GM21447 (cell line): ENCODE results near the gene MED29.

Experiments used
- ATAC-seq: cut with Tn5 transposase; IDR thresholded peaks from one replicate; pipeline ENCODE4 v1.9.1; 2021; ENCODE audit not compliant: unreplicated experiment

Gene MED29

GRCh38 chr19:39390751-39391437, at the start of gene MED29, which contains the start of gene PAF1:
Gene MED29 (plus strand): TSS chr19:39391378. CDS start chr19:39391423, 45 bp downstream.
Gene PAF1 (minus strand): TSS chr19:39391106. CDS start chr19:39390864, 242 bp downstream.
- ATAC-seq, result peak; percentile 92

DNA sequence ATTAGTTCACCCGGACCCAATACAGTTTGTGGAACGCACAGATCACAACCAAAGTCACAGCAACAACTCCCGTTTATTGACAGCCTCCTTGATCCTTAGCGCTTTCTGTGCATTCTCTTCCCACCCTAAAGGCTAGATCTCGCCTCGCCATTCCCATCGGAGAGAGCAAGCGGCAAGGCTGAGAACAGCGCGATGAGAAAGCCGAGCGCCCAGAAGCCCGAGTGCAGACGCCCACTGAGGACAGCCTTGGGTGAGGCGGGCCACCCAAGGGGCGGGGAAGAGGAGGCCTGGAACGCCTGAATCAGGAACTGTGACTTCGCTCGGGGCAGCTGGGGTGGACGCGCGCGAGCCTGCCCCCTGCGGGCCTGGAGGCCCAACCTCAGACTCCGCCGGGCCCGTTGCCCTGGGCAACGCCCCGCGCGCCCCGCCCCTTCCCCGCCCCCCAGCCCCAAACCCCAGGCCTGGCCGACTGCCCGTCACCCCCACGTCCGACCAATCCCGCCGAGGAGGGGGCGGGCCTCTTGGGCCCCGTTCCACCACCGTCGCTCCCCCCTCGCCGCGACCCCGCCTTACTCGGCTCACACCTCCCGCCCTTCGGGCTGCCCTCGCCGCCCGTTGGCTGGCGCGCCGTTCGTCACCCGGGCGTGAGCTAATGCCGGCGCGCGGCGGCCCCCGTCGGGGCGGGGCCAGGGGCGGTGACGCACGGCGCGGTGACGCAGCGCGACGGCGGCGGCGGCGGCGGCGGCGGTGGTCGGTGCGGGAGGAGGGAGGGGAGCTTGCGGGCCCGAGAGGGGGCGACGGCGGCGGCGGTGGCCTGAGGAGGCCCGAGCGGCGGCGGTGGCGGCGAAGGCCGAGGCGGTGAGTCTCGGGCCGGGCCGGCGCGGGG, 49.2 kb upstream of the MED29 start, which contains the start of gene SAMD4B:
Gene SAMD4B (plus strand): TSS at position 703 of the 886 bp plus-strand sequence. CDS start 14,473 bp downstream, outside the sequence.
- peak; percentile 84 for ATAC-seq

GRCh38 chr19:39342647-39343305, 48.4 kb upstream of the MED29 start:
- no peak for ATAC-seq

DNA sequence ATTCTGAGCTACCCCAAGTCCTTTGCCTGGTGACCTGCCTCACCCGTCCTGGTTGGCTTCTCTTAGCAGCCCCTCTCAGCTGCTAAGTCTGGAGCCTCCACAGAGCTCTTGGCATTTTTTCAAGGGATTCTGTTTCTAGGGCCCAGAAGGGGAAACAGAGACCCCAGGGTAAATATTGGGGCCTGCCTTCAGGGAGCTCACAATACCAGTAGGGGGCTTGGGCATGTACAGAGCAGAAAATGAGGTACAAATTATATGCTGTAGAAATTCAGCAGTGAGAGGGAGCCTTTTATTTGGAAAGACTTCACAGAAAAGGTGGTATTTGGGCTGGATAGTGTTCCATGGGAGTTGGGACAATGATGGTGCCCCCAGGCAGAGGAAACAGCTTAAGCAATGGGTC, 45.2 kb upstream of the MED29 start:
- no peak for ATAC-seq

DNA sequence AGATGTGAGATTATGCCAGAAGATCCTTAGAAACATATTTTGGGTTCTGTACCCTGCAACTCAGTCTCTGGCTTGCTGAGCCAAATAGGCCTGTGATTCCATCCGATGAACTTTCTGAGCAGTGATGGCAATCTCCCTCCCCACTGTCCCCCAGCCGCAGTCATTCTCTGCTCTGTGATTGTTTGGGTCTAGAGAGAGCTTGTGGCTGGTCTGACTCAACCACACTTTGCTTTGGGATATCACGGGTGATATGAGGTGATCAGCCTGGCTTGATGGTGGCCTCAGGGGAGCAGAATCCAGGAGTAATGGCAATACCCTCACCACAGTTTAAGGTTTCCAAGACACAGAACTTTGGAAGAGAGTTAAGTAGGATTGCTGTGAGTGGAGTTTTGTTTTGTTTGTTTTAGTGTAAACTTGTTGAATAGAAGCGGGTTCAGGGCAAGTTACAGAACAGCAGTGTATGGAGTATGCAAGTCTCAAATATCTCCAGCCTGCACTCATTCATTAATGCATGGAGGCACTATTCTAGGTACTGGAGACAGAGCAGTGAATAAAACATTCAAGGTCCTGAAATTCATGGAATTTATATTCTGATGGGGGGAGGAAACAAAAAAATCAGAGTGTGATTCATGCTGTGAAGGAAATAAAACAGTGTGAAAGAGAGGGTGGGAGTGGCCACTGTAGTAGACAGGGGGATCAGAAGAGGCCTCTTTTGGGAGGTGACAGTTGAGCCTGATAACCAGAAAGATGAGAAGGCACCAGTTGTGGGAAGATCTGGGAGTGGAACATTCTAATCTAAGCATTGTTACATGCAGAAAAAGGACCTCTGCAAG, 43.6 kb upstream of the MED29 start:
- no peak for ATAC-seq

DNA sequence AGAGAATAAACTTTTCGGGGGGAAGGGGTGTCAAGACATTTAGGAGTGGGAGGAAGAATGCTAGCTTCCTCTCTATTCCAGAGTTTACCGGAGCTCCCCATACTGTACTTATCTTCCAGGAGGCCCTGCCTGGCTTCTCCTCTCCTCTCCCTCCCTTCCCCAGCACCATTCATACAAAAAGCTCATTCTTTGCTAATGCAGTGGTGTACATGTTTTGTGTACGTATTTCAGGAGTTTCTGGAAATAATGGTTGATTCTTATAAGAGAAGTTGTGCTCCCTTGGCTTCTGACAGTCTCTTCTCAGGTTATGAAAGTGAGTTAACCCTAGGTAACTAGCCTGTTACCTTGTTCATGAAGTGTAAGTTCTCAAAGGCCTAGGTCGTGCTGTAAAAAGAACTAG, 41.9 kb upstream of the MED29 start:
- ATAC-seq, result no peak

DNA sequence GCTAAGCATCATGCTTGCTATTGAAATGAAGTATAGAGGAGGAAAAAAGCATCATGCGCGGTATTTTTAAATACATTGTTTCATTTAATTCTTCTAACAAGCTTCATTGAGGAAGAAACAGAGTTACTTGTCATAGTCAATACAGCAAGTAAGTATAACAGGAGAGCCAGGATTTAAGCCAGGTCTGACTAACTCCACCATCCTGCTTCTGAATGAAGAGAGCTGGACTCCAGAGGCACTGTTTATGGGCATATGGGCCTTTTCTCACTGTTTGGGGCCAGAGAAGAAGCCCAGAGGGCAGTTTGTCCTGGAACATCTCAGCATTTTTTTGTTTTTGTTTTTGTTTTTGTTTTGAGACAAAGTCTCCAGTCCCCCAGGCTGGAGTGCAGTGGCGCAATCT, 41.0 kb upstream of the MED29 start:
- ATAC-seq, result no peak

- ATAC-seq, result no peak
Measured at GRCh38 chr19:39351537-39352064, 39.6 kb upstream of the MED29 start.

GRCh38 chr19:39352381-39353255, 38.6 kb upstream of the MED29 start:
- ATAC-seq, result no peak

DNA sequence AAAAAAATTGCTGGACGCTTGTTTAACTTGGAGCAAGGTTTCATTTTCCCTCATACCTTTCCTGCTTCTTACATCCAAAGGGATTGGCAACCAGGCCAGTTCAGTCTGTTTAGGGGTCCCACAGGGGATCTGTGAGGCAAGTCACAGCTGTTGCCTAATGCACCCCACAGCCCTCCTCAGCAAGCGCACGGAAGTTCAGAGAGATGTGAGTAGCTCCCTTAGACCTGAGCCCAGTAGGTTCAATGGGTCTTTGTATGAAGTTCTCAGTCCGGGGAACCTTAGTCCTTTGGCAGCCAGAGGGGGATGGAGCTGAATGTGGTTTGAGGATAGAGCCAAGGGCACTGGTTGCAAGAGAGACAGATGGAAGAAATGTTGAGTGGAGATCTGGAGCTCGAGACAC, 35.9 kb upstream of the MED29 start:
- ATAC-seq, result no peak

DNA sequence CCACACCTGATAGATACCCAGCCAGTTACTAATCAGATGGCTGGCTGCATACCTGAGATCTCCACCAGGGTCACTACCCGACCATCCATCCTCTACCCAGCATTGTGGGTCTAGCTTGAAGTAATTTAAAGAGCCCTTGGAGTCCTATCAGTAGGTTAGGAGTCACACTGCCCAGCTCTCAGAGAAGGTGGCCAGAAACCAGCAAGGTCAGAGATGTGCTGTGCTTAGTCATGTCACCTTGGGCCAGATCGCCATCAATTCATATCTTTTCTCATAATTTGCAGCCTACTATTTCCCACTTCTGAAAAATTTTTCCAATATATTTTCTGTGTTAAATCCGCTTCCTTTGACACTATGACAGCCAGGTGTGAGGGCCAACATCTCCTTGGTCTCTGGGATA, 35.1 kb upstream of the MED29 start:
- no peak for ATAC-seq

- ATAC-seq, result no peak
Measured at GRCh38 chr19:39356647-39357046, 34.5 kb upstream of the MED29 start.

- ATAC-seq, result no peak
Measured at GRCh38 chr19:39359026-39359425, 32.2 kb upstream of the MED29 start.

DNA sequence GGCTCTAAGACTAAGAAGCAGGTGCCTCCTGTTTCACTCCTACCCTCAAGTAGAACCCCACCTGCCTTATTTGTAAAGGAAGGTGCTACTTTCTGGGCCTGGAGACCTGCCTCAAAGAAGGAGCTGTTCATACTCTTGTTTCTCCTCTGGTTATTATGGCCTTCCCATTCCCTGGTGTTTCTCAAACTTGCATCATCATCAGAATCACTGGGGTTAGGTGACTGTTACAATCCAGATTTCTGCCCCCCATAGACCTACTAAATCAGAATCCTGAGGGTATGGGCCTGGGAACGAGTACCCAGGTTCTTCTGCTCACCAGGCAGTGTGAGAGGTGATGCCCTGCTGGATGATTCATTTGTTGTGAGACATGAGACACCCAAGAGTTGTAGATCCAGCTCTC, 30.6 kb upstream of the MED29 start:
- no peak for ATAC-seq

DNA sequence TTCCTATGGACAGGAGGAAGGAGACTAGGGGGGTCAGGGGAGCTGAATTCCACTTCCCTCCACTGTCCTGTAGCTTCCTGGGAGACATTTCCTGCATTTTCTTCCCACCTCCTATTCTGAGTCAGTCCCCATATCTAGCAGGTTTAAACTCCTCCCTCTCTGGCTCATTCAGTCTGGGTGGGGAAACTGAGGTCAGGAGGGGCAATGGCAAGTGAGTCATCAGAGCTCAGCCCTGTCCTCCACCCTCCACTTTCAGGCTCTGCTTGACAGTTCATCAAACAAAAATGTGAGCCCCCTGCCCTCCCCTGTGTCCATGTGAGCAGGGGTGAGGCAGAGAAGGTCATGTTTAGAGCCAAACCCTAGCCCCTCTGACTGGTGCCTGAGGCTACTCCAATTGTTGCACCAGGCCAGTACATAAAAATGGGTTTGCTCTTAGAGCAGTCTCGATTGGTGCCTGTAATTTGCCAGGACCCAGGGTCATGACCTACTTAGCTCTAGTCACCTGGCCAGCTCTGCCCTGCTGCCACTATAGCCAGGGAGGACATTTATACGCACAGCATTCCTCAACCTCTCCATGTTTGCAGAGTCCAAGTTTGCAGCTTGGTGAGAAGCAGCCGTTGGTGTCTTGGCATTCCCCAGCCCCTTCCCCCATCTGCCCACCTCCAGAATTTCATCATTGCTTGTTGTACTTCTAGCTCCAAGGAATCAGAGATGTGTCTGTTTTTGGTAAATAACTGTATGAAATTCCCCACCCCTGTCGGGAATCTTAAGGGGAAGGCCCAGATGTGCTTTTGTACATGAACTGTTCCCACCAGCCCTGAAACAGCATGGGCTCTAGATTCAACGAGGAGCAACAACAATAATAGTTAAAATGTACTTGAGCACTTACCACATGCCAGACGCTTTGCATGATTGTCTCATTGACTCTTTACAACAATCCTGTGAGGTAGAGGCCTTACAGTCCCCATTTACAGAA, 28.2 kb upstream of the MED29 start:
- ATAC-seq, result no peak

- no peak for ATAC-seq
Measured at GRCh38 chr19:39363901-39364457, 27.2 kb upstream of the MED29 start.

DNA sequence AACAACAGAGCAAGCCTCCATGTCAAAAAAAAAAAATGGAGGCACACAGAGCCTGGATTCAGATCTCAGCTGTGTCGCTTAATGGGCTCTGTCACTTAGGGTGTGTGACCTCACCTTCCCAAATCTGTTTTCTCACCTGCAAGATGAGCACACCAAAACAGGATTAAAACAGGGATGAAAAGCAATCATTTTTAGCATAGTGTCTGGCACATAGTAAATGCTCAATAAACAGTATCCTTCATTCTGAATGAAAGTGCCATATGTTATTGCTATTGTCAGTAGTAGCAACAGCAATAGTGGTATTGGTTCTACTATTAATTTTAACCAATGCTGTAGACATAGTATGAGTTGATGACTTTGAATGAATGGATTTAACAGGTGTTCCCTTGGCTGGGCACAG, 25.6 kb upstream of the MED29 start:
- no peak for ATAC-seq

- ATAC-seq, result no peak
Measured at GRCh38 chr19:39369200-39369599, 22.0 kb upstream of the MED29 start.
